Muscle of leg (tissue), 11 donors: ENCODE results near the gene FAM89B. TPM values are rescaled to one million over a fixed set of nuclear protein-coding genes. Genes with fewer than 3 reads are reported as not detected.

Experiments
- DNase-seq: peaks from one replicate; pipeline ENCODE4 v3.0.0; 2013
- H3K27ac ChIP-seq: one replicate; pipeline ENCODE4 v1.5.1; 2013; ENCODE audit warnings: mild to moderate bottlenecking, low read length, control low read depth
- H3K27me3 ChIP-seq: one replicate; pipeline ENCODE4 v1.6.1; 2013; ENCODE audit warnings: low read length; ENCODE audit not compliant: control insufficient read depth, insufficient read depth
- H3K36me3 ChIP-seq: one replicate; pipeline ENCODE4 v1.6.1; 2013; ENCODE audit warnings: low read length; ENCODE audit not compliant: control insufficient read depth, insufficient read depth
- H3K4me1 ChIP-seq: one replicate; pipeline ENCODE4 v1.6.1; 2013; ENCODE audit warnings: low read length; ENCODE audit not compliant: control insufficient read depth, insufficient read depth
- H3K4me3 ChIP-seq: one replicate; pipeline ENCODE4 v1.5.1; 2013; ENCODE audit warnings: low read length, control low read depth
- H3K9me3 ChIP-seq: replicated peaks from 2 replicates; pipeline ENCODE4 v1.6.1; 2013; ENCODE audit warnings: low read depth, low read length; ENCODE audit not compliant: control insufficient read depth
- WGBS: methylation state at CpG from one replicate; pipeline ENCODE4 v1.1.5; 2013; ENCODE audit warnings: missing lambda C conversion rate; ENCODE audit not compliant: insufficient coverage; 5-methylcytosine and 5-hydroxymethylcytosine counted together
- polyA plus RNA-seq, 8 donors: library from polyadenylated mRNA; unstranded; fragments of 120-200 nt; gene quantifications; one replicate each; pipeline versions ENCODE4 v1.2.1 to v1.2.3, GENCODE V29; 2013; ENCODE audit warnings: inconsistent platforms in 1 of 8, low replicate concordance in 1 of 8; ENCODE audit not compliant: insufficient read length in 8 of 8, insufficient read depth in 1 of 8
- total RNA-seq: library from RNA; stranded (reverse); fragments of 120-200 nt; gene quantifications from one replicate; pipeline ENCODE4 v1.2.4, GENCODE V29; 2013

FAM89B gene
- total and polyA plus RNA-seq, 9 donors = 32.5 to 53.2 (median 43.9) TPM

DNA sequence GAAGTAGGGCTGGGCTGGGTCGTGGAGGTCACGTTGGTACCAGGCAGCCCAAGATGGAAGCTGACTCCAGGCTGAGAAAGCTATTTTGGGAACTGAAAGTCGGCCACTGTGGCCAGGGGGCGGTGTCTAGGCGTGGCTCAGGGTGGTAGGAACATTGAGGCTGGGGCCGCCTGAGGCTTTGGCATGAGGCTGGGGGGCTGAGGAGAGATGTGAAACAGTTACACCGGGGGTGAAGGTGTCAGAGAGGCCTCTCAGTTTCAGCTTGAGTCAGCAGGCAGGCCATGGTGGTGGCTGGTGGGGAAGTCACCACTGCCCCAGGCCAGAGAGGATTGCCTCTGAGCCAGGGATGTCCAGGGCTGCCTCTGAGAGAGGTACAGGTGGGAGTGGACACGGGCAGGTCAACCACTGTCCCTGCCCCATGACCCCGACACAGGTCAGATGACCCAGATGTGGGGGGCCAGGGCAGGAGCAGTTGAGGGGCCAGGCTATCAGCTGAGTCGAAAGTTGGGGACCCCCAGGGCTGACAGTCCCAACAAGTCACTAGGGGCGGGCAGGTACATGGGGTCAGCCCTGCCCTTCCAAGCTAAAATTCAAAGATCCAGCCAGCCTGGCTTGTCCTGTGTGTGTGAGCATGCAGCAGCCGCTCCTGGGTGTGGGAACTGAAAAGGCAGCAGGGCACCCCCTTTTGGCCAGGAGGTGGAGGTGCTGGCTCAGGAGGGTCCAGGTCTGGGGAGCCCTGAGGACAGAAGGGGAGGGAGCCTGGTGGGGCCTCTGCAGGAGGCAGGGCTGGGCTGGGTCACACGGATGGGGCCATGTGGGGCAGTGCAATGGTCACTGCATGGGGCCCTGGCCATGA lies 16.1 kb downstream of the FAM89B start:
- peak; percentile 73 for DNase-seq
- H3K4me1 ChIP-seq = peaks cover 93% of the 10 kb centered on the region
- peaks cover 4% of the 10 kb centered on the region for H3K27me3 ChIP-seq
- H3K4me3 ChIP-seq = no peak overlapping the region
- no peaks in the 10 kb centered on the region for H3K9me3 ChIP-seq
- WGBS = 53% methylated on average over 12 of the region's 13 CpGs
- H3K27ac ChIP-seq = peak overlapping the region; percentile 81
- H3K36me3 ChIP-seq = peaks cover 74% of the 10 kb centered on the region

DNA sequence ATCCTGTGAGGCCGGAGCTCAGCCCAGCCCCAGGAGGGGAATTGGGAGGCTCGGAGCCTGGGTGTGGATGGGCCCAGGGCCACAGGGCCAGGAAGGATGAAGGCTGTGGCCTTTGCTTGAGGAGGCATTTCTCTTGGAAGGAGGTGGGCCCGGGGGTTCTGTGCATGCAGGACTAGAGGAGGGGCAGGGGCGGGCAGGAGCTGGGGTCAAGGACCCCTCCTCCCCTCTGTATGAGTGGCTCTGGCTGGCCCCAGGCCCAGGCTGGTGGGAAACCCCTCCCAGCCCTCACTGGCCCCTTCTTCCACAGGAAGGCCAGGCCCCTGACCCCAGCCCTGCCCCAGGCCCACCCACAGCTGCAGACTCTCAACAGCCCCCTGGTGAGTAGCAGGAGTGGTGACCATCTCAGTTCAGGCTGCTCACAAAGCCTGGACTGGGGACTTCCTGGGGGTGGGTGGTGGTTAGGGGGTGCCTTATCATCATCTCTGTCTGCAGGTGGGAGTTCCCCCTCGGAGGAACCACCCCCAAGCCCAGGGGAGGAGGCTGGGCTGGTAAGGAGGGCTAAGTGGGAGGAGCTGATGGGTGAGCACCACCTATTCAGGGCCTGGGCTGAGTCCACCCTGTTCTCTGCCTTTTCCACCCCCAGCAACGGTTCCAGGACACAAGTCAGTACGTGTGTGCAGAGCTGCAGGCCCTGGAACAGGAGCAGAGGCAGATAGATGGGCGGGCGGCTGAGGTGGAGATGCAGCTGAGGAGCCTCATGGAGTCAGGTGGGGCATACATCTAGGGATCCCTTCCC lies 17.3 kb downstream of the FAM89B start:
- H3K9me3 ChIP-seq = no peaks in the 10 kb centered on the region
- peak overlapping the region; percentile 76 for H3K27ac ChIP-seq
- no peaks in the 10 kb centered on the region for H3K27me3 ChIP-seq
- peaks cover 91% of the 10 kb centered on the region for H3K4me1 ChIP-seq
- H3K4me3 ChIP-seq = no peak overlapping the region
- 39% methylated on average over 2 of the region's 9 CpGs for WGBS
- DNase-seq = no peak
- peaks cover 68% of the 10 kb centered on the region for H3K36me3 ChIP-seq

DNA sequence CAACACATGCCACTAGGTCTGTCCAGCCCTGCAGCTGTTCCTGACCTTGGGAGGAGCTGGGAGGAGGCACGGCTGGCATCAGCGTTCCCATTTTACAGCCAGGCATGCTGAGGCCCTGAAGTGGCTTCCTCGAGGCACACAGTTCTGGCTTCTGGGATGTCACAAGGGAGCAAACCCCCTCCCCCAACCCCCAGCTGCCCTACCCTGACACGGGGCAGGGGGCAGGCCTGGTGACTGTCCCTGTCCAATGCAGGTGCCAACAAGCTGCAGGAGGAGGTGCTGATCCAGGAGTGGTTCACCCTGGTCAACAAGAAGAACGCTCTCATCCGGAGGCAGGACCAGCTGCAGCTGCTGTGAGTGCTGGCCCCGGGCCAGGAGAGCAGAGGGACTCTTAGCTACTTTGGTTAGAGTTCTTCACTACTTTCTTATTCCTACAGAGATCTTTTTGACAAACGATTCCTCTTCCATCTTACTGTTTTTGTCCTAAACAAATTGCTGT lies 18.0 kb downstream of the FAM89B start:
- H3K36me3 ChIP-seq = peaks cover 65% of the 10 kb centered on the region
- no peak overlapping the region for H3K4me3 ChIP-seq
- H3K4me1 ChIP-seq = peaks cover 94% of the 10 kb centered on the region
- 28% methylated on average over 5 of the region's 8 CpGs for WGBS
- peak overlapping the region; percentile 80 for H3K27ac ChIP-seq
- peak; percentile 92 for DNase-seq
- no peaks in the 10 kb centered on the region for H3K9me3 ChIP-seq
- H3K27me3 ChIP-seq = no peaks in the 10 kb centered on the region

DNA sequence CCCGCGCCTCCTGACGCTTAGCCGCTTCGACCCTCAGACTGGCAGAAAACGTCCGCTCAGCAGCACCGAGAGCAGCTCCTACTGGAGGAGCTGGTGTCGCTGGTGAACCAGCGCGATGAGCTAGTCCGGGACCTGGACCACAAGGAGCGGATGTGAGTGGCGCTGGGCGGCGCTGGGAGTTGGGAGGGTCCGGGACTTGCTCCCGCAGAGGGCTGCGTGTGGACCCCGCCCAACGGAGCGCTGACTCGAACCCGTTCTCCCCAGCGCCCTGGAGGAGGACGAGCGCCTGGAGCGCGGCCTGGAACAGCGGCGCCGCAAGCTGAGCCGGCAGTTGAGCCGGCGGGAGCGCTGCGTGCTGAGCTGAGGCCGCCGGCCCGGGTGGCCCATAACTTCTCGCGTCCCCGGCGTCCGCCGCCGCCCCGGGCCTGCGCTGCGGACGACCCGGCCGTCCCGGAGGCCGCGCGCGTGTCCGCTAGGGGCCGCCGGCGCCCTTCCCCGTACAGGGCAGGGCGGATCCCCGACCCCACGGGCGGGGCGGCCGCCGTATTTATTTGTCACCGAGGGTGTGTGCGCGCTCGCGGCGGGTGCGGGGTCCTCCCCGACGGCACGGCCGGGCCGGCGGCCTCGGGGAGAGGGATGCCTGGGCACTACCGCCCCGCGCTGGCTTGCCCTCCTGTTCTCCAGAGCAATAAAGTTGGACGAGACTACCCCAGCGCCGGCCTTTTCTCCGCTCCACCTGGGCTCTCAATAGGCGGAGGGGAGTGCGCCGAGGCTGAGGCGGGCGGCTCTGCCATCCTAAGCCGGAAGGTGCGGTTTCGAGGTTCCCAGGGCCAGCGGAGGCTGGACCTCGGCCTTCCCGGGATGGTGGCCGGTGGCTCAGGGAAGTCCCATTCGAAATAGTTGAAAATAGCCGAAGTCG lies 19.9 kb downstream of the FAM89B start:
- H3K36me3 ChIP-seq = peaks cover 48% of the 10 kb centered on the region
- peaks cover 84% of the 10 kb centered on the region for H3K4me1 ChIP-seq
- no peaks in the 10 kb centered on the region for H3K9me3 ChIP-seq
- peak overlapping the region; percentile 42 for H3K27ac ChIP-seq
- no peaks in the 10 kb centered on the region for H3K27me3 ChIP-seq
- WGBS = 27% methylated on average over 99 of the region's 106 CpGs
- no peak overlapping the region for H3K4me3 ChIP-seq
- DNase-seq = no peak

DNA sequence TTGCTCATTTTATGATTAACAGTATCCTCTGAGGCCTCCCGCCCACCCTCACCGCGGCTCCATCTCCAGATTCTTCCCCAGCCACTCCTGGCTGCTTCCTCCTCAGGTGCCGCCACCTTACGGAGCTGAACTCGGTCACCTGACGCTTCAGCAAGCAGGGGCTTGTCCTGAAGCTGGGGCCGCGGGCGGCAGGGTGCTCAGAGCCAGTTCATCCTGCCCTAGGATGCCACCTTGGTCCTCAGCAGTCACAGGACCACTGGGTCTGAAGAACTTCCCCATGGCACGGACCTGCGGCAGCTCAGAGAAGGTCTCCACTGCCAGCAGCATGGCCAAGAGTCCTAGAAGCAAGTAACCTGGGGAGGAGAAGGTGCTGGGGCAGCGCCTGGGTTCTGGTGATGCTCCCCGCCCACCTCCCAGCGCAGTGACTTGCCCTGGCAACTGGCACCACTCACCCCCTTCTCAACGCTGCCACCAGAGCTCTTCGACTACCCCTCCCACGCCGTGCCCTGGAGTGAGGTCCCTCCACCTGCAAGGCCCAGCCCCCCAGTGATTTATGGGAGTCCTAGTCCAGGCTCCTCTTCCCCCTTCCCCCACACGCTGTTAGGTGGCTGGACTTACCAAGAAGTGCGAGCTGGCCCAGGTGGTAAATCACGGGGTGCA lies 20.6 kb downstream of the FAM89B start:
- H3K27ac ChIP-seq = peak overlapping the region; percentile 42
- H3K4me3 ChIP-seq = no peak overlapping the region
- H3K36me3 ChIP-seq = peaks cover 46% of the 10 kb centered on the region
- H3K9me3 ChIP-seq = no peaks in the 10 kb centered on the region
- no peak for DNase-seq
- 70% methylated on average over 18 of the region's 22 CpGs for WGBS
- H3K4me1 ChIP-seq = peaks cover 76% of the 10 kb centered on the region
- no peaks in the 10 kb centered on the region for H3K27me3 ChIP-seq

DNA sequence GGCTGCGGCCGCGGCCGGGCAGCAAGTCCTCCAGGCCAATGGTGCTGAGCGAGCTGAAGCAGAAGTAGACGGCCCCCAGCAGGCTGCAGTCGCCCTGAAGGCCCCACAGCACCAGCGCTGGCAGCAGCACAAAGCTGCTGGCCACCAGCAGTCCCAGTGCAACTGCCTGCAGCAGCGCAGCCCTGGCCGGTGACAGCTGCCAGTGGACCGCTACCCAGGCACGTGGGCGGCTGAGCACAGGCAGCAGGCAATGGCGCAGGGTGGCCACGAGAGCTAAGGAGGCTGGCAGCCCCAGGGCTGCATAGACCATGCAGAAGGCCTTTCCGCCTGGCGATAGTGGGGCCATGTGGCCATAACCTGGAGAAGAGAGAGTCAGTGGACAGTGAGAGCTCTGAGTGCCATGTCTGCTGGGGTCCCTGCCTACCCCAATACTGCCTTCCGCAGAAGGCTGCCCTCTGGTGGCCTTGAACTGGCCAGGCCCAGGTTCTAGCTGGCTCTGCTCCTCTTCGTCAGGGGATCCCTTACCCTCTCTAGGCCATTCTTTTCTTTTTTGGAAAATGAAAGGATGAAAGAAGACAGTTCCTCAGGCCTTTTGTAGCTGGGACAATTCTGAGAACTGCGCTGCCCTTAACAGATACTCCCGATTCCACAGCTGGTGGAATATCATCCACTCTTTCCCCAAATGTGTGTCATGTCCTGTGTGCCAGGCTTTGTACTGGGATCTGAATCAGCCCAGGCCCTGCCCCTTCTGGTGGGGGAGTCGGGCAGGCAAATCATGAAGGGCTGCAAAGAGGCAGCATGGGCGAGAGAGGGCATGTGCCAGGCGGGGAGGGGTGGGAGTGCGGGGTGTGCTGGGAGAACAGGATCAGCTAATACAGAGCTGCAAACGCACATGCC lies 21.4 kb downstream of the FAM89B start:
- Histone ChIP-seq H3K36me3 (peaks cover 47% of the 10 kb centered on the region), H3K27me3 (no peaks in the 10 kb centered on the region), H3K9me3 (no peaks in the 10 kb centered on the region), H3K4me1 (peaks cover 69% of the 10 kb centered on the region), H3K27ac (peak overlapping the region; percentile 57), H3K4me3 (no peak overlapping the region)
- no peak for DNase-seq
- 71% methylated on average over 25 of the region's 26 CpGs for WGBS

DNA sequence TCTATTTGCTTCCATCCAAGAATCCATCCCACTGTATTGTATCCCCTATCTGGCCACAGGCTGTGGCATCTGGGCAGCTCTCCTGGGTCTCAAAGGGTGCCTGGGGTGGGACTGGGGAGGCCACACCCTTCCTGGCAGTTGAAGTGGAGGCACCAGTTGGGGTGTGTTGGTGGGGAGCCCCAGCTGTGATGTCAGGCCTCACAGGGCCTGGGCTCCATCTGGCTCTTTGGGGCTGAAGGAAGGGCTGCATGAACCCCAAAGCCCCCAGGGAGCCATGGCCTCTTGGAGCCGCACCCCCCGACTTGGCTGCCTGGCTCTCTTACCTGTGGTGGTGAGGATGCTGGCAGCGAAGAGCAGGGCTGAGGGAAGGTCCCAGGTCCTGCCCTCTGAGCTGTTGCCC lies 22.8 kb downstream of the FAM89B start:
- DNase-seq = no peak
- H3K27me3 ChIP-seq = no peaks in the 10 kb centered on the region
- WGBS = 92% methylated on average over 2 of the region's 3 CpGs
- peaks cover 55% of the 10 kb centered on the region for H3K4me1 ChIP-seq
- no peak overlapping the region for H3K27ac ChIP-seq
- H3K36me3 ChIP-seq = peaks cover 50% of the 10 kb centered on the region
- no peaks in the 10 kb centered on the region for H3K9me3 ChIP-seq
- H3K4me3 ChIP-seq = no peak overlapping the region

DNA sequence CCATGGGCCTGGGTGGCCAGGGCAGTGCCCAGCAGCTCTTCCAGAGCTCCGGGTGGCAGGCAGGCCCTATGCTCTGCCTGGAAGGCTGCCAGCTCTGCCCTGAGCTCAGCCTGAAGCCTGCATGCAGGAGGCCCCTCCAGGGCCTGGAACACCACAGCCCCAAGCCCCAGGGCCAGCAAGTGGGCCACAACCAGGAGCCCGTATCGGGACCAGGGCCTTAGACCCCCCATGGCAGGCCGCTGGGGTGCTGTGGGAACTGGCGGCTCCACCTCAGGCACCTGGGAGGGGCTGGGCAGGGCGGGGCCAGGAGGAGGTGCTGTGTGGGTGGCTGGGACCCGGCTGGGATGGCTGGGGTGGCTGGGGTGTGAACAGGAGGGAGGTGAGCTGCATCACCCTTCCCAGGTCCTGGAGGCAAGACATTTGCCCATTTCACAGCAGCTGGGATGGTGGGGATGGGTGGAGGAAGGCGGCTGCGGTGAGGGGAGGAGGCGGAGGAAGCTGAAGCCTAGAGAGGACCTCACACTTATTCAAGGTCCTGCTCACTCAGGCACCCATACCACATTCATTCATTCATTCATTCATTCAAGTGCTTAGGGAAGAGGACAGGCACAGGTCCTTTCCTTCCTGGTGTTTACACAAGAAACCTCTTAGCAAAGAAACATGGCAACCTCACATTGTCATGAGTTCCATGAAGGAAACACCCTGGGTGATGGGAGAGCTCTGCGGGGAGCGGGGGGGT lies 23.4 kb downstream of the FAM89B start, which contains the start of gene KCNK7:
Gene KCNK7 (minus strand): TSS at position 258 of the 739 bp plus-strand sequence. CDS start 28 bp downstream, at position 230.
- 59% methylated on average over 7 of the region's 12 CpGs for WGBS
- no peaks in the 10 kb centered on the region for H3K27me3 ChIP-seq
- DNase-seq = no peak
- peaks cover 49% of the 10 kb centered on the region for H3K4me1 ChIP-seq
- H3K4me3 ChIP-seq = no peak within 1 kb of the TSS
- H3K27ac ChIP-seq = no peak within 1 kb of the TSS
- peaks cover 51% of the 10 kb centered on the region for H3K36me3 ChIP-seq
- H3K9me3 ChIP-seq = no peaks in the 10 kb centered on the region
